HEK293 (cell line): ENCODE data around the gene GLB1L.
A peak's percentile ranks its signal among the peaks of the same experiment; 100 is the strongest.

Experiments used
- EGR2 ChIP-seq: fragments of 450-650 bp; formaldehyde crosslinking; IDR thresholded peaks from 2 replicates; pipeline ENCODE4 v1.5.1; 2016; ENCODE audit warnings: low read depth, missing biosample characterization, missing genetic modification characterization
- HIC1 ChIP-seq: fragments of 450-650 bp; formaldehyde crosslinking; IDR thresholded peaks from 2 replicates; pipeline ENCODE4 v1.5.1; 2016; ENCODE audit warnings: missing biosample characterization, missing genetic modification characterization
- HOXA7 ChIP-seq: sonication (generic); formaldehyde crosslinking; IDR thresholded peaks from 2 replicates; pipeline ENCODE4 v1.8.1; 2022; ENCODE audit warnings: missing genetic modification reagents, borderline replicate concordance
- KLF7 ChIP-seq: fragments of 450-650 bp; formaldehyde crosslinking; IDR thresholded peaks from 2 replicates; pipeline ENCODE4 v1.5.1; 2016; ENCODE audit warnings: missing biosample characterization, missing genetic modification characterization, borderline replicate concordance
- OVOL3 ChIP-seq: fragments of 450-650 bp; formaldehyde crosslinking; IDR thresholded peaks from 2 replicates; pipeline ENCODE4 v1.5.1; 2016; ENCODE audit warnings: missing biosample characterization, missing genetic modification characterization
- PATZ1 ChIP-seq: fragments of 450-650 bp; formaldehyde crosslinking; IDR thresholded peaks from 2 replicates; pipeline ENCODE4 v1.5.1; 2016; ENCODE audit warnings: missing biosample characterization, missing genetic modification characterization
- REST ChIP-seq: fragments of 450-650 bp; formaldehyde crosslinking; IDR thresholded peaks from 2 replicates; pipeline ENCODE4 v1.5.1; 2016; ENCODE audit warnings: missing biosample characterization, missing genetic modification characterization
- SCRT2 ChIP-seq: fragments of 450-650 bp; formaldehyde crosslinking; IDR thresholded peaks from 2 replicates; pipeline ENCODE4 v1.5.1; 2016; ENCODE audit warnings: missing biosample characterization, missing genetic modification characterization
- ZNF138 ChIP-seq: fragments of 450-650 bp; formaldehyde crosslinking; IDR thresholded peaks from 2 replicates; pipeline ENCODE4 v1.5.1; 2016; ENCODE audit warnings: missing biosample characterization, missing genetic modification characterization, borderline replicate concordance
- ZNF184 ChIP-seq: fragments of 450-650 bp; IDR thresholded peaks from 2 replicates; pipeline ENCODE4 v1.5.1; 2018; ENCODE audit warnings: missing biosample characterization, mild to moderate bottlenecking, missing genetic modification characterization
- ZNF214 ChIP-seq: fragments of 450-650 bp; formaldehyde crosslinking; IDR thresholded peaks from 2 replicates; pipeline ENCODE4 v1.5.1; 2017; ENCODE audit warnings: missing biosample characterization, mild to moderate bottlenecking, missing genetic modification characterization, borderline replicate concordance
- ZNF280C ChIP-seq: fragments of 450-650 bp; formaldehyde crosslinking; IDR thresholded peaks from 2 replicates; pipeline ENCODE4 v1.5.1; 2016; ENCODE audit warnings: missing biosample characterization, missing genetic modification characterization
- ZNF426 ChIP-seq: fragments of 450-650 bp; formaldehyde crosslinking; IDR thresholded peaks from 2 replicates; pipeline ENCODE4 v1.5.1; 2017; ENCODE audit warnings: missing biosample characterization, missing genetic modification characterization, mild to moderate bottlenecking, inconsistent platforms, moderate library complexity
- ZNF548 ChIP-seq: fragments of 450-650 bp; formaldehyde crosslinking; IDR thresholded peaks from 2 replicates; pipeline ENCODE4 v1.5.1; 2016; ENCODE audit warnings: missing biosample characterization, missing genetic modification characterization
- ZNF624 ChIP-seq: fragments of 450-650 bp; formaldehyde crosslinking; IDR thresholded peaks from 2 replicates; pipeline ENCODE4 v1.5.1; 2017; ENCODE audit warnings: missing biosample characterization, missing genetic modification characterization
- ZNF701 ChIP-seq: fragments of 450-650 bp; formaldehyde crosslinking; IDR thresholded peaks from 2 replicates; pipeline ENCODE4 v1.5.1; 2016; ENCODE audit warnings: missing biosample characterization, missing genetic modification characterization
- ZNF704 ChIP-seq: fragments of 450-650 bp; formaldehyde crosslinking; IDR thresholded peaks from 2 replicates; pipeline ENCODE4 v1.5.1; 2016; ENCODE audit warnings: missing biosample characterization, missing genetic modification characterization
- ZNF843 ChIP-seq: fragments of 450-650 bp; formaldehyde crosslinking; IDR thresholded peaks from 2 replicates; pipeline ENCODE4 v1.5.1; 2016; ENCODE audit warnings: missing biosample characterization, missing genetic modification characterization
- ZSCAN16 ChIP-seq: fragments of 450-650 bp; formaldehyde crosslinking; IDR thresholded peaks from 2 replicates; pipeline ENCODE4 v1.5.1; 2016; ENCODE audit warnings: missing biosample characterization, missing genetic modification characterization
- TF ChIP-seq, protein P1 (sequence below): fragments of 450-650 bp; formaldehyde crosslinking; IDR thresholded peaks from 2 replicates; pipeline ENCODE4 v1.5.1; 2016; ENCODE audit warnings: missing biosample characterization, missing genetic modification characterization
- TF ChIP-seq, protein P2 (sequence below): fragments of 450-650 bp; formaldehyde crosslinking; IDR thresholded peaks from 2 replicates; pipeline ENCODE4 v1.5.1; 2016; ENCODE audit warnings: missing biosample characterization, missing genetic modification characterization

The GLB1L gene

DNA sequence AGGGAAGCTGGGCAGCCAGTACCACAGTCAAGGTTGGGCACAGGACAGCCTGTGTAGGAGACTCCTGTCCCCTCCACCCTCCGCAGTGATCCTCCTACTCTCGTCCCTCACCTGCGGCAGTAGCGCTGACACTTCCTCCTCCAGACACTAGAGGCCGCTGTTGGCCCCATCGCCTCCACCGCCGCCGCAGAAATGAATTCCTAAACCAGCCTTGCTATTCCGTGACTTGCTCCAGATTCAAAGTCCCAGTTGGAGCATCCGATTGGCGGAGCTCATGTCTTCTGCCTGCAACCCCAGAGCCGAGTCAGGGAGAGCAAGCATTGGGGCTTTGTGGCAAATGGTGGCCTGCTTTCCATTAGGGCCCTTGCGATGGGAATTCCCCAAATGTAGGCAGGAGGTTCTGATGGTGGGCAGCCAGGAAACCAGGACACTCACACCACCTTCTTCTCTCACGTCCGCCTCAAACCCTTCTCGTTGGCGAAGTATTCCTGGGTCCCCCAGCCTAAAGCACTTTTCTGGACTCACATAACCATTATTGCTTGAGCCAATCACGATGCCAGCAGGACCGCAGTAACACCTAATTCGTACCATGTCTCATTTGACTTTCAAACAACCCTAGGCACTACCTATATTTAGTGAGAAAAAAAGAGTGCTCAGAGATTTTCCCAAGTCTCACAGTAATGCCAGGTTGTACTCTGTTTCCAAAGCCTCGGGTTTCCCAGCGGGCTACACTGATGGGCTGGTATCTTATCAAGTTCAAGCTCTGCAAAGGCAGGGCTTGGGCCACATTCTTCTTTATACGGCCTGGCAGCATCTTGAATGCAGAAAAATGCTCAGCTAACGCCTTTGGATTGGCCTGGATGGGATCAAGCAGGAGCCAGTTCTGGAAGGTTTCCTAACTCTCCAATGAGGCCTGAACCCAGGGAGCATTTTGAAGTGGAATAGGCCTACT, 32.7 kb upstream of the GLB1L start (continued):
- TF ChIP-seq OVOL3 (tag by site-specific recombination), result no peak
- TF ChIP-seq ZNF843 (tag by site-specific recombination), result no peak
- TF ChIP-seq SCRT2 (tag by site-specific recombination), result no peak
- peak; percentile 47; the same call in 1 of the 2 replicates for TF ChIP-seq EGR2 (tag by site-specific recombination)
- TF ChIP-seq ZNF548, result no peak
- no peak for TF ChIP-seq ZNF624 (tag by site-specific recombination)
- TF ChIP-seq ZNF701 (tag by site-specific recombination), result no peak
- no peak for TF ChIP-seq KLF7 (tag by site-specific recombination)
- no peak for TF ChIP-seq ZSCAN16
- TF ChIP-seq ZNF184 (tag by site-specific recombination), result no peak
- TF ChIP-seq ZNF280C (tag by site-specific recombination), result no peak
- no peak for TF ChIP-seq ZNF426 (tag by site-specific recombination)
- TF ChIP-seq HOXA7 (CRISPR knock-in tag), result no peak
- TF ChIP-seq REST (tag by site-specific recombination), result no peak
- TF ChIP-seq ZNF138 (tag by site-specific recombination), result no peak
- TF ChIP-seq ZNF214 (tag by site-specific recombination), result no peak
- TF ChIP-seq ZNF704 (tag by site-specific recombination), result no peak
- TF ChIP-seq HIC1 (tag by site-specific recombination), result no peak
- no peak for TF ChIP-seq PATZ1 (tag by site-specific recombination)
- TF ChIP-seq, protein P1, sequence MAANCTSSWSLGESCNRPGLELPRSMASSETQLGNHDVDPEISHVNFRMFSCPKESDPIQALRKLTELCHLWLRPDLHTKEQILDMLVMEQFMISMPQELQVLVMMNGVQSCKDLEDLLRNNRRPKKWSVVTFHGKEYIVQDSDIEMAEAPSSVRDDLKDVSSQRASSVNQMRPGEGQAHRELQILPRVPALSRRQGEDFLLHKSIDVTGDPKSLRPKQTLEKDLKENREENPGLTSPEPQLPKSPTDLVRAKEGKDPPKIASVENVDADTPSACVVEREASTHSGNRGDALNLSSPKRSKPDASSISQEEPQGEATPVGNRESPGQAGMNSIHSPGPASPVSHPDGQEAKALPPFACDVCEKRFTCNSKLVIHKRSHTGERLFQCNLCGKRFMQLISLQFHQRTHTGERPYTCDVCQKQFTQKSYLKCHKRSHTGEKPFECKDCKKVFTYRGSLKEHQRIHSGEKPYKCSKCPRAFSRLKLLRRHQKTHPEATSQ, result no peak
- TF ChIP-seq, protein P2, sequence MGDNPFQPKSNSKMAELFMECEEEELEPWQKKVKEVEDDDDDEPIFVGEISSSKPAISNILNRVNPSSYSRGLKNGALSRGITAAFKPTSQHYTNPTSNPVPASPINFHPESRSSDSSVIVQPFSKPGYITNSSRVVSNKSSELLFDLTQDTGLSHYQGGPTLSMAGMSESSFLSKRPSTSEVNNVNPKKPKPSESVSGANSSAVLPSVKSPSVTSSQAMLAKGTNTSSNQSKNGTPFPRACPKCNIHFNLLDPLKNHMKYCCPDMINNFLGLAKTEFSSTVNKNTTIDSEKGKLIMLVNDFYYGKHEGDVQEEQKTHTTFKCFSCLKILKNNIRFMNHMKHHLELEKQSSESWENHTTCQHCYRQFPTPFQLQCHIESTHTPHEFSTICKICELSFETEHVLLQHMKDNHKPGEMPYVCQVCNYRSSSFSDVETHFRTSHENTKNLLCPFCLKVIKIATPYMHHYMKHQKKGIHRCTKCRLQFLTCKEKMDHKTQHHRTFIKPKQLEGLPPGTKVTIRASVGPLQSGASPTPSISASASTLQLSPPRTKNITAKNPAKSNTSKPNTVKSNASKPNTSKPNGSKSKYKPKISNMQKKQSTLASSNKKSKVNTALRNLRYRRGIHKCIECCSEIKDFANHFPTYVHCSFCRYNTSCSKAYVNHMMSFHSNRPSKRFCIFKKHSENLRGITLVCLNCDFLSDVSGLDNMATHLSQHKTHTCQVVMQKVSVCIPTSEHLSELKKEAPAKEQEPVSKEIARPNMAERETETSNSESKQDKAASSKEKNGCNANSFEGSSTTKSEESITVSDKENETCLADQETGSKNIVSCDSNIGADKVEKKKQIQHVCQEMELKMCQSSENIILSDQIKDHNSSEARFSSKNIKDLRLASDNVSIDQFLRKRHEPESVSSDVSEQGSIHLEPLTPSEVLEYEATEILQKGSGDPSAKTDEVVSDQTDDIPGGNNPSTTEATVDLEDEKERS (tag by site-specific recombination), result no peak
